NCI-H2107 (cell line): Measurements from ENCODE around the gene DCUN1D3.

ENCODE experiments used
- DNase-seq: peaks from one replicate; lab custom pipeline; 2025; lab: John Stamatoyannopoulos, UW

Gene DCUN1D3

GRCh38 chr16:20918486-20919239 is 18.5 kb upstream of the DCUN1D3 start:
- no peak for DNase-seq

- DNase-seq = no peak
These were observed 16.8 kb upstream of the DCUN1D3 start for GRCh38 chr16:20916942-20917341.

- DNase-seq = no peak
These were observed 16.1 kb upstream of the DCUN1D3 start for GRCh38 chr16:20916289-20916688.

GRCh38 chr16:20911361-20911760 is 11.2 kb upstream of the DCUN1D3 start:
- DNase-seq = no peak

GRCh38 chr16:20910781-20911321 is 10.7 kb upstream of the DCUN1D3 start:
- DNase-seq = no peak

- no peak for DNase-seq
These were observed 6.4 kb upstream of the DCUN1D3 start for GRCh38 chr16:20906341-20907255.

- no peak for DNase-seq
These were observed 5.4 kb upstream of the DCUN1D3 start for GRCh38 chr16:20905576-20905975.

GRCh38 chr16:20904507-20905081 is 4.4 kb upstream of the DCUN1D3 start:
- DNase-seq = no peak

- no peak for DNase-seq
These were observed 3.8 kb upstream of the DCUN1D3 start for GRCh38 chr16:20903899-20904506.

- no peak for DNase-seq
These were observed 3.1 kb upstream of the DCUN1D3 start for GRCh38 chr16:20903116-20903898.

- no peak for DNase-seq
These were observed 2.3 kb upstream of the DCUN1D3 start for GRCh38 chr16:20902426-20902825.

GRCh38 chr16:20901436-20902112 is 1.4 kb upstream of the DCUN1D3 start:
- no peak for DNase-seq

GRCh38 chr16:20901068-20901435 is 894 bp upstream of the DCUN1D3 start:
- DNase-seq = no peak

- no peak for DNase-seq
These were observed 470 bp downstream of the DCUN1D3 start for GRCh38 chr16:20899477-20900298.

- no peak for DNase-seq
These were observed 1.1 kb downstream of the DCUN1D3 start for GRCh38 chr16:20899071-20899470.

- no peak for DNase-seq
These were observed 2.2 kb downstream of the DCUN1D3 start for GRCh38 chr16:20897922-20898321.

- no peak for DNase-seq
These were observed 2.8 kb downstream of the DCUN1D3 start for GRCh38 chr16:20897253-20897897.

- DNase-seq = no peak
These were observed 5.8 kb downstream of the DCUN1D3 start for GRCh38 chr16:20894388-20894787.

GRCh38 chr16:20889625-20890275 is 10.4 kb downstream of the DCUN1D3 start:
- no peak for DNase-seq
